CD4-positive, alpha-beta T cell treated with Interleukin-12 subunit alpha and Interleukin-12 subunit beta, for 1 hour (primary cell): ENCODE measurements around the gene ESRRG.

Source experiments
- DNase-seq: peaks from one replicate; pipeline ENCODE4 v3.0.0-alpha.2; 2020

ESRRG gene

DNA sequence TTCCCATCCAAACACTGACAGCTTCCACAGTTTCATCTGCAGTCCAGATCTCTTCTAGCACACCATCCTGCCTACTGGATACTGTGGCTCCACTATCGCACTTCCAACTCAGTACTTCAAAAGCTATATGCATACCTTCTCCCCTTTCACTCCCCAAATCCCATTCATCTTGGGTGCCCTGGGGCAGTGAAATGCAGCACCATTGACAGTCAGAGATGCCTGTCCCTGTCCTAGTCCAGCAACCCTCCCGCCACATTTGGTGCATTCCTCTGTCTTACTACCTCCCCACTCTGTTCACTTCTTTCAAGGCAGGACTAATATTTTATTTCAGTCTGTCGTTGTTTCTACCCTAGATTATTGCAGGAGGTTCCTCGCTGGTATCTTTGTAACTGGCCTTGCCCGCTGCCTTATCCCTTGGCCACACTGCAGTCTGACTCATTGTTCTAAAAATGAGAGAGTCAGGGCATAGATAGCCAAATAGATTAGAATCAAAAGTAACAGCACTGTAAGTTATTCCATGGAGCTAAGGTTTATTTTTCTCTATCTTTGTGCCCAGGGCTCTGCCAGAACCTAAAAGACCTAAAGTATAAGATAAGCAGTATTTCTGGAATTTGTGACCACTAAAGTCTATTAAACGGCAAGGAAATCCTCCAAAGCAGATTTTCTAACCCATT is 96.7 kb downstream of the ESRRG start:
- DNase-seq = no peak

DNA sequence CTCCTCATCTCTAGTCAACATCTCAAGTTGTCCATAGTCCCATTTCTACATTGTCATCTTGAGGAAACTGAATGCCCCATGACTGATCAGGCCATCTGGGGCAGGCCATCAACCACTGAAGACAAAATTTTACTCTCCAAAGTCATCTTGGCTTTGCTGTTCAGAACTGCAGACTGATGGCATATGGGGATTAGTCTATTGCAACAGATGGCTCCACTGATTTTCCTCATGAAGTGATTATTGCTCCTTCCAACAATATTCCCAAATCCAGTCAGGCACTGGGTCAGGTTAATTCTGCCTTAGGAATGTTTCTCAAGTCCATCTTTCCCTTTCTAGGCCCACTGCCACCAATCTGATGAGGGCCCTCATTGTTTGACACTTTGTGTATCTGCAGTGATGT is 101.7 kb downstream of the ESRRG start:
- no peak for DNase-seq

DNA sequence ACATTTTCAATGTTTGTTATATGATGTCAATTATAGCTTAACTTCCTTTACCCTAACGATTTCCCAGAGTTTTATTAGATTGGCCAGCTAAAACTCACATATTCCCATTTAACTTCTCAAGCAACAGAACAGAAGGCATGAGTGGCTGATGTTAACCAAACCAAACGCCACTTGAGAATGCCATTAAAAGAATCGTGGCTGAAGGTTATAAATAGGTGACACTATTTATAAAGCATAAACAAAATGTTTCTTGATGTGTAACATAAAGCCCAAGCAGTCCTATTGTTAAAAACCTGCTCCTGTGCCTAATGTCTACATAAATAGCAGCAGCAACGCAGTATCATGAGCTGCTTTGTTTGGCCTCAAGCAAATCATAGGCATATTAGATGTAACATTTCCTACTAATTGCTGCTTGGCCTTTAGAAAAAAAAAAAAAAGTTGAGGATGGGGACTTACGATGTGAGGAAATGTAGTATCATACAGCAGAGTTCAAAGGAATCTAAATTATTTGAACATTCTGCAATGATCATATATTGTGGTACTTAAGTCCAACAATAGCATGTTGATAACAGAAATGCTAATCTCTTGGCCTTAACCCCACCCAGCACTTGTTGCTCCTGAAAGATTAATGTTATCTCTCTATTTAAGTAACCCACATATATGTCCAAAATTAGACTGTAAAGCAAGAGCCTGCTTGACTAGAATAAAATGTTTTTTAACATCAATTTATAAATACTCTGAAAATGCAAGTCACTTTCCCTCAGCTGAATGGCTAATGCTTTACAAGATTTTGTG is 106.0 kb downstream of the ESRRG start:
- no peak for DNase-seq

DNA sequence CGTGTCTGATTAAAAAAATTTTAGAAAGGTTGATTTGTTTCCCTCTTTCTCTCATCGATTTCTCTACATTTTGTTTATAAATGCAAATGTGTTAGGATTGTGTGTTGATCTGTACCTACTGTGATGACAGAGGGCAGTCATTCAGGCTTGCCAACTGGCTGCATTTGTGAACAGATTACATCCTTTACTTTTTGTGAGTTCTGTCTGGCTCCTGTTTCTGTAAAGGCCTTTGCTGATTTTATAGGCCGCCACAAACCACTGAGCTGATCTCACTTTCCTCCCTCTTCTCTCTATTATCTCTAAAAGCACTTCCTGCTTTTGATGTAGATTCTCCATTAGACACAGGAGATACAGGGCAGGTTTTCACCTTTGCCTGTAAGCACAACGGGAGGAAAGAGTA is 106.8 kb downstream of the ESRRG start:
- DNase-seq = no peak

DNA sequence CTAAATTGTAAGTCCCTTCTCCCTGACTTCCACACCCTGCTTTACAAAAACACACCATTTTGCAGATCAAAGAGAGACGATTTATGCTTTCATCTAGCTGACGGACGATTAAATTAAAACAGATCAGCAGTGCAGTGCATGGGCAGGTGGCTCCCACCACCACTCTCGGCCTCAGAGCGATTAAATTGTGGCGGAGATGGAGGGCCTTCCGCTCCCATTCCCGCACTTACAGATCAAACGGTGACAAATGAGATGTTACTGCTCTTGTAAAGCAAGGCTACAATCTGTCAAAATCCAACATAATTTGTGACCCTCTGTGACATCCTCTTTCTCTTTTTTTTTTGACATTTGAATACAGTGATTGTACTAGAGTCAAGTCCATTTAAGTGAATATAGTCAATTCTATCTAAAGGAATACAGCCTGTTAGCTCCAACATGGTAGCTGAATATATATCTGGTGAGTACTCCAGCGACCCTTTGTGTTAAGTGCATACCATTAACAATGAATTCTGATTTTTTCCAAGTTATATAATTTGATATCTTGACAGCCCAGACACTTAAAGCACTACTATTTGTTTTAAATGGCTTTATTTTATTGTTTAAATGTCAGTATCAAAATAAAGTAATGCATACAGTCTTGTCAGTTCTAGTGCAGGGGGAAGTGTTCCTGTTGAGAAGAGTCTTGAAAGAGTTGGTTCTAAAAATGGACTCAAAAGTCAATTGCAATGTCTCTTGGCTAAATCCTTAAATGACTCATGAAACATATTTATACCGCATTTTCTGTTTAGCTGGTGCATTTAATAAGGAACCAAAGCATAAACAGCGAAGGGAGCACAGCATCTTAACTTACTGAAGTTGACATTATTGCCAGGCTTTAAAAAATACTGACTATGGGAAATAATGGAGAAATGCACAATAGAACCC is 109.0 kb downstream of the ESRRG start:
- no peak for DNase-seq

DNA sequence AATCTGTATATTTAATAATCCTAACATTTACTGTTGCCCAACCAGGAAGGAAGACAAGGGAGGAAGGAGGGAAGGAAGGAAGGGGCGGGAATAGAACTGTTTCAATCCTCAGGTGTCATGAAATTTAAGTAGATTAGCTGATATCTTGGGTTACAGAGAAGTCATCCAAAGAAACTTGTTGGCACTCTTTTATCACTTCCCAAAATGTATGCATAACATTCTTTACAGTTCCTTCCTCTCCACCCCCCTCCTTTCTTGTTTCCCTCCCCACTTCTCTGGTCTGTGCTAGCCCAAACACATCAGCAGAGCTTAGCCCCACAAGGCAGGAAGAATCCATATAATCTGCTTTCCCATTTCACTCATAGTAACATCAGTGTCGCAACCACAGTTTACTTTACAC is 110.9 kb downstream of the ESRRG start:
- no peak for DNase-seq

DNA sequence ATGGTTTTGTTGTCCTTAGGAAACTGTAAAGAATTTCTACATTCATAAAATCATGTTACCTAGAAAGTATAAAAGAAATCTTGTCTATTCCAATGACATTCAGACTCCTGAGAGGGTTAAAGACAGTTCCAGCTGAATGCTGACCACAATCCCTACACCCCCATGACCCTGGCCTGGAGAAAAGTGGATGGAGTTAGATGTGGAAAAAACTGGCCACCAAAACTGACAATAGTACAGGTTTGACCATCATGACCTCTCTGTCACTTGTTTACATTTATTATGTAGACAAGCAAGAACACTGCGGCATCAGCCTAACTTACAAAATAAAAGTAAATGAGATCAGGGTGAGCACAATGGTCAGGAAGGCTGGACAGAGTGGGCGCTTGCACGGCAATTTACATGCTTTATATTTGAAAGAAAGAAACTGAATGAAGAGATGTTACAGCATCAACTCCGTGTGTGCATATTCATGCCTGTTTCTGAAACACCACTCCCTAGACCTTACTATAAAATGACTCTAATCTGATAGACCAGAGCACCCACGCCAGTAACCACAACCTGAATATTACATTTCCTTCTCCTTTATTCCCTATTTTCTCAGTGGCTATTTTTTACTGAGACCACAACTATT is 116.0 kb downstream of the ESRRG start:
- DNase-seq = no peak

DNA sequence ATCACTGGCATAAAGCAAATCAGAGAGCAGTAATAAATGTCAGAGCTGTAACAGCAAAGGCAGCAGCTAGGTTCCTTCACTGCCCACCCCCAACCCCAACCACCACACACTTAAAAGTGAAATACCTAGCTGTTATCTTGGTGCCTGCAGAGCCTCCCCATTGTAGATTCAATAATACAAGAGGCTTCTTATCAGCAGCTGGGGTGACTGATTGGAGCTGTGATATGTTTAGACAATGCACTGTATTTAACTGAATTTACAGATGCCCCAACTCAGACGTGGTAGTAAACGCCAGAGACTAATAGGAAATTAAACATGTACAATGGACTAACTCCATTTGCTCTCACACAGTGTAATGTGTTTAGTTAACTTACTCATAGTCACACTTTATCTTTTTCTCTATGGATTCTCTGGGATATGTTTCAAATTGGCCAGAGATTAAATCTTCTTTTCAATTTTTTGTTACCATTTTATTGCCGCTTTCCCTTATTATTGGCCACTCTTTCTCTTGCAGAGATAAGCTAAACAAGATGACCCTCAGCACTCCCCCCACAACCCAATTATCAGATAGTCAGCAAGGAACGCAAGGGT is 117.1 kb downstream of the ESRRG start:
- no peak for DNase-seq

DNA sequence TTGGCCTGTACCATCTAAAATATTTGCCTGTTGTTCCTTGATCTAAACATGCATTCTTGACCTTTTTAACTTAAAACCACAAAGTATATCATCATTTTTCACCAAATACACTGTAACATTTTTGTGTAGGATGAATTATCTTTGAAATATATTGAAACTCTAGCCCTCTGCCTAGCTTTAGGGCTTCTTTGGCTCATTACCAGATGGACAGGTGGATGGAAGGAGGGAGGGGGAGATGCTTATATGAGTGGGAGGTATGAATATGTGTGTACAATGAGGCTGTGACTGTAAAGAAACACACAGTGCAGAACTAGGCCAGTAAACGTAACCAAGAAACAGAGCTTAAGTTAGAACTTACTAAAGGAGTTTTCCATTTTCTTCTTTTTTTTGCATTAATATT is 118.5 kb downstream of the ESRRG start:
- no peak for DNase-seq

DNA sequence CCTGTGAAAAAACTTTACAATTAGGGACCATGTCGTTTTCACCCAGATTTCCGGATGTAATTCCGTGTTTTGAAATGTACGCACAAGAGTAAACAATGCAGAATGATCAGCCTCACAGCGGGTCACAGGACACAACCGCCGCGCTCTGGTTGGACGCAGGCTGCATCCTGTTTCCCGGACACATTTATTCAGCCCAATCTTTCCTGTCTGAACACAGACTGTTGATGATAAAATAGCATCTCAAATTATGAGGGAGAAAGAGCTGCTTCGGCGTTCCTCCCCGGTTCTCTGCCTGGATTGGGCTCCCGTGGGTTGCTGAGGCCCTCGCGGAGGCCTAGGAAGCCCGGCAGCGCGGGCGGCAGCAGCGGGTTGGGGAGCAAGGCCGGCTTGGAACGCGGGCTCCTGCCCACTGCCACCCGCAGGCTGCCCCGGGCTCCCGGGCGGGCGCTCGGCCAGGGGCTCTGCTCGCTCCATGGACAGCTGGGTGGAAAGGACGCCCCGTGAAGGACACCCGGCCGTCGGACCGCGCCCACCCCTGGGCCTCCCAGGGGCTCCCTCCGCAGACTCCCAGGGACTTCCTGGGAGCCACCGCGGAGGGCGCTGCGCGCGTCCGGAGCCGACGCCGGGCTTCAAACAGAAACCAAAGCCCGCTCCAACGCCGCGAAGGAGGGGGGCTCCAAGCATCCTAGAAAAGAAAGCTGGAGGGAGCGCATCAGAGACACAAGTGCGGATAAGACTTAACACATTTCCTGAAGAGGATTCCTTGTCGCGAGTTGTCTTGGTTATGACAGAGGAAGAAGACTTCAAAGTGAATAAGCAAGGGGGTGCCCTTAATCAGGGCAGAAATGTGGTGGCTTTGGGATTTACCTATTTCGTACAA is 122.3 kb downstream of the ESRRG start:
- no peak for DNase-seq

DNA sequence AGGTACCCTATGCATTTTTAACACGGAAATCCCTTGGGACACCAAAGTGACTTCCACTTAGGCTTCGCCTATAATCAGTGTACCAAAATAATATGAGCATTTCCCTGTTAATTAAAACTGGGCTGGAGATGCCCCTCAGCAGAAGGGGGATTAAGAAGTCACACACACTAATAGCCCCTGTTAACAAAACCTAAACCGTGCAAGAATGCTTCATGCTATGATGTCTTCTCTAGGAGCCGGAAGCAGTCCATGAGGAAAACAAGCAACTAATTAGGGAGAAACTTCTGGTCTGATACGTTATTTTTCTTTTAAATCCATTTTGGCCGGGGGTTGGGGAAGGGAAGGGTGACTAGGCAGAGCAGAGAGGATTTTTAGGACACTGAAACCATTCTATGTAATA is 123.4 kb downstream of the ESRRG start:
- no peak for DNase-seq

DNA sequence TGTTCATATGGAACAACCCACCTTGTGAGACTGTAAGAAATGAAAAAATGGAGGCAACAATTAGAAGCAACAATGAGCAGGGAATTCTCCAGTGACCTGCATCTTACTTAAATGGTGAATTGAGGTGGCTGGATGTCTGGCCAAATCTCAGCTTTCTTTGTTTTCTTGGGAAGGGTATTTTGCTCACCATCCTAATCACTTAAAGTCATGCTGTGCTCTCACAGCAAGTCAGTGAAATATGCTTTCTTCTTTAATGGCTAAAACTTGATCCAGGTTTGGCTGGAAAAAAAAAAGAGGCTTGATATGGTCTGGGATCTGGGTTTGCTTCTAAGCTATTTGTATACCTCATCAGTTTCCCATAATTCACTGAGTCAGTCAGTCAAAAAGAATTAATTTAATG is 124.8 kb downstream of the ESRRG start:
- DNase-seq = no peak

DNA sequence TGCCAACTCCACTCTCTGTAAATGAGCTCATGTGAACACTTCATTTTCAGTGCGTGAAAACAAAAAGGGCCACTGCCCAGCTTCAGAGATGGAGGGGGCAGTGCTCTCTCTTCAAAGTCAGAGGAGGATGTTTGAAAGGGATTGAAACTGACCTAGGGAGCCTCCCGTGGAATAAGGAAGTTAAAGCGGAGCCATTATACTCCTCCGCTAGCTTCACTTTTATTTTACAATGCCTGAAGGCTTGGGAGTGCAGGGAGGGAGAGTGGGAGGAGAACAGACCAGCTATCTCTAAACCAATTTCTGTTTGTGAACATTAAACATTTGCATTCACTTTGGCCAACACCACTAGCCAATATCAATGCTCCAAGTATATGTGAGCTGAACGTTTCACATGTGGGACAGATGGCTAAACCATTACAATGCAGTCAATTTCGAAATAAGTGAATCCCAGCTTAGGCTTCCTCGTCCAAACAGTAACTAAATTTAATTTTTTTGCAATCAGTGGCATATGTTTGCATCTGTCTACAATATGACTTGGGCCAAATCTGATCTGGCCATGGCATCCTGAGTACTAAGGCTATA is 126.9 kb downstream of the ESRRG start:
- no peak for DNase-seq

DNA sequence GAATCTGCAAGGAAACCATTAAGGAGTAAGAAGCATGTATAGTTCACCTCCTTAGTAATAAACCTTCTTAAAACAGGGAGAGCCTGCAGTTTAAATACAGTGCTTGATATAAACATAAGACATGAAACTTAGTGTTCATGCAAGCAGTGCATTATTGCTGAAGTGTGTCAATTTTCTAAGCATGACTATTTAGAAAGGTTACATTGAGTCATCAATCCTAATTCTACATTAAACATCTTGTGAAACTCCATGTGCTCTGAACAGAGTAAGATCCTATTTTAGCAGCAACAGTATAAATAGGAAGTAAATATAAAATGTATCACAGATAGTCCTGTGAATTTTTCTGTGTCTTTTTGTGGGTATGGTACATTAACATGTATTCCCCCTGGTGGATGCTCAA is 135.5 kb downstream of the ESRRG start:
- no peak for DNase-seq

DNA sequence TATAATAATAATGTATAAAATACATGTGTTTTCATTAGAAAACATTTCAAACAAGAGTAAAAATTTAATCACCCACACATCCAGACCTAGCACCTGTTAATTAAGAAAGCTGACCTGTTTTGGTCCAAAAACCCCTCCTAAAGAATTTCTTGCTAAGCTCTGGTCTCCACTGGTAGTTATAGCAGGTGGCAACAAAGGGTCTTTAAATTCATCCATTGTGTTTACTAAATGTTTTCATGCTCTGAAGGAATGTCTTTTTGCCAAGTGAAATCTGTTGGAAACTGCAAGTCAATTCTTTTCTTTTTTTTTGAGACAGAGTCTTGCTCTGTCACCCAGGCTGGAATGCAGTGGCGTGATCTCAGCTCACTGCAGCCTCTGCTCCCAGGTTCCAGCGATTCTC is 141.1 kb downstream of the ESRRG start:
- no peak for DNase-seq

DNA sequence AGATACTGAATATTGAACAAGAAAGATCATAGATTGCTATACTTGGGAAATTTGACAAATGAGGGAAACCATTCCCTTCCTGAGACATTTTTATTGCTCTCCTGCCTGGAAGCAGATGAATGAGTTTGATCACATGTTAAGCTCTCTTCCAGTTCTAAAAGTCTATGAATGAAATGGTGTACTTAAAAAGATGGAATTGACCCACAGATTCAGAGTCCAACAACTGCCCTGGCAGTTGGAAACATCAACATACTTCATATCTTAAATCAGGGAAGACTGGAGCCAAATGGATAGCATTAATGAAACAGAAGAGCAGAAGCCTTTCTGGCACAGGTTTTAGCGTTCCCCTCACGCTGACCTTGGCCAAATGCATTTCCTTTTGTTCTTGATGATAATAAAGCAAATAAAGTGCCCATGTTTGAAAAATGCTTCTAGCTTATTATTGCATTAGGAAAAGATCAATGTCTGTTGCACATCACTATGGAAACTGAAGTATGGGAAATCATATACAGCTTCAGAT is 142.6 kb downstream of the ESRRG start:
- no peak for DNase-seq

DNA sequence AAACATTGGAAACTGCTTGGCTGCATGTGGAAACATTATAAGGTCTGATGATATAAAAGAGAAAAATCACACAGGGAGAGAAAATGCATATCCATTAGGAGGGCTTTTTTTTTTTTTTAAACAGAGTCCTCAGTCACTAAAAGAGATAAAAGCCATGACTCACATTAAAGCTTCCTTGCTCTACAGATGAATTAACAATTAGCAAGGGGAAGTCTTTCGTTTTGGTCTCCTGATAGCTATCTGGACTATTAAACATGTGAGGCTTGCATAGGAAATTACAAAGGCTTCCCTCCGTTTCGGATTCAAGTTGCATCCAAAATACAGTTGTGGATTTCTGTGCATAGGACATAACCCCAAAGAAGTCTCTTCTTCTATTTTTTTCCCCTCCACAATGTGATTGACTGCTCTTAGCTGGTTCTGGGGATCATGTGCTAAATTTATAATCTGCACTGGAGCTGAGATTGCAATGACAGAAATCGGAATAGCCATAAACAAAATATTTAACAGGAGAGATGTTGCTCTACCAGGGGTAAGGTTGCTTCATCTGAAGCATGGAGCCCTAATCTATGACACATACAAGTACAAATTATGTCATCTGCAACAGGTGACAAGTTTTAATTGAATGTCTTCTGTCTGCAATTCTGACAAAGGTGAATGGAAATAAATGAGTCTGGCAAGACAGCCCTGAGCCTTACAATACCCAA is 146.8 kb downstream of the ESRRG start:
- DNase-seq = no peak

DNA sequence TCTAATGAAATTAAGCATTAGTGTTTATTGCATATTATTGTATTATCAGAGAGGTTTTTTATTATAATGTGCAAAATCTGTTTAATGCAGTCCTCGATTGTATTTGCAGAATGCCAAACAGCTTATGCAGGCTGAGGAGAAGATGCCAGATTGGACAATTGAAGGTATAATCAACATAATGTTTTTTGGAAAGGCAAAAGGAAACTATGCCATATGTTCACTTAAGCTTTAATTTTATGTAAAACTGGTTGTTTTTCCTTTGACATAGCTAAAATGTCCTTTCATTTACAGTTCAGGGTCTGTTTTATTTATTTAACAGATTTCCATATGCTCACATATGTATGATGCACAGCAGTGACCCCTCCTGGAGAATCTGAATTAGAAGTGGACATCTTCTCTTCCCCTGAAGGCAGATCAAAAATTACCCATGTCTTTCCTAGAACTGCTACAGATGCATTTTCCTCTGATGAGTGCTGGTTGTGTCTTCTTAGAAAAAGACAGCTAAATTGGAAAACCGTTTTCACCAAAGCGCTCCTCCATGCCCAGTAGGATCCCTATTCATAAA is 156.5 kb downstream of the ESRRG start:
- no peak for DNase-seq

DNA sequence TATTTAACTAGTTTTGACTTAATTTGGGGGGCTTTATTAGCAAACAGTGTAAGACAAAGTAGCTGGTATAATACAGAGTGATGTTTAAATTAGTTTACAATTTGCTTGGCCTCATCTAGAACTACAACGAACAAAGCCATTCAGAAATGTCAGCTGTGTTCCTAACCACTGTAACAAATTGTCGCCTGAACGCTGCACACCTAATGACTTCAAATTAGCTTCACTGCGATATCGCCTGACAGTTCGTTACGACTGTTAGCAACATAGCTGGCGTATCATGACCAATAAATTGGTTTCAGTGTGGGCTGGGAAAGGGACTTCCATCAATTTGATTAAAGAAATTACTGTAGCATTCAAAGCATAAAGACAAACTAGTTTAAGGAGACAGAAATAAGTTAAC is 160.1 kb downstream of the ESRRG start:
- no peak for DNase-seq

DNA sequence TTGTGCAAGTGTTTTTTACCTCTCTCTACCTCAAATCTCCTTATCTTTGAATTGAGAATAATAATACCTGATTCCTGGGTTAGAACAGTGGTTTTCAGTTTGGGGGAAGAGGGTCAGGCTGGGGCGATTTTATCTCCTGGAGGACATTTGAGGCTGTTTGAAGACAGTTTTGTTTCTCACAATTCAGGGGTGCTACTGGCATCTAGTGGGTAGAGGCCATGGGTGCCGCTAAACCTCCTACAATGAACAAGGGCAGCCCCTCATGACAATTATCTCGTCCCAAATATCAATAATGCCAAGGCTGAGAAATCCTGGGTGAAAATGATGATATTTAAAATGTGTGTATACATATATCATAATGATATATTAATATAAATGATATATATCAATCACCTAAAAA is 160.8 kb downstream of the ESRRG start:
- no peak for DNase-seq
